Fibroblast of pulmonary artery (primary cell): ENCODE data around the gene SGCB.

Experiments used
- DNase-seq: peaks from one replicate; pipeline ENCODE4 v3.0.0-alpha.2; 2010; ENCODE audit warnings: low read depth
- H3K4me3 ChIP-seq: replicated peaks from 2 replicates; pipeline ENCODE4 v1.5.1; 2011; ENCODE audit warnings: low read depth, mild to moderate bottlenecking, control low read depth, low read length, moderate library complexity
- CTCF ChIP-seq: IDR thresholded peaks from 2 replicates; pipeline ENCODE4 v1.5.1; 2011; ENCODE audit warnings: mild to moderate bottlenecking, control low read depth, low read length, inconsistent platforms; ENCODE audit errors: missing control alignments

Gene SGCB

GRCh38 chr4:52049266-52049665 is 11.2 kb upstream of the SGCB start:
- TF ChIP-seq CTCF: no peak
- no peak for DNase-seq

GRCh38 chr4:52045028-52045427 is 6.9 kb upstream of the SGCB start:
- DNase-seq: no peak
- no peak for TF ChIP-seq CTCF
- H3K4me3 ChIP-seq: no peak overlapping the region

More at GRCh38 chr4:52049266-52049665, 11.2 kb upstream of the SGCB start:
- H3K4me3 ChIP-seq: no peak overlapping the region

- peak overlapping the region; percentile 83 for H3K4me3 ChIP-seq
- no peak for TF ChIP-seq CTCF
- DNase-seq: peak; percentile 35
Observed at GRCh38 chr4:52037689-52038102, 403 bp downstream of the SGCB start.

GRCh38 chr4:52036886-52037530 is 1.1 kb downstream of the SGCB start:
- DNase-seq: no peak
- no peak for TF ChIP-seq CTCF
- H3K4me3 ChIP-seq: peak overlapping the region; percentile 83

- no peak overlapping the region for H3K4me3 ChIP-seq
- no peak for TF ChIP-seq CTCF
- DNase-seq: no peak
Observed at GRCh38 chr4:52035190-52035589, 2.9 kb downstream of the SGCB start.

- DNase-seq: no peak
- TF ChIP-seq CTCF: no peak
- H3K4me3 ChIP-seq: no peak overlapping the region
Observed at GRCh38 chr4:52032005-52032404, 6.1 kb downstream of the SGCB start.

GRCh38 chr4:52028970-52029369 is 9.1 kb downstream of the SGCB start:
- TF ChIP-seq CTCF: no peak
- peak; percentile 56 for DNase-seq
- H3K4me3 ChIP-seq: no peak overlapping the region
